BJ (cell line): Measurements from ENCODE around the gene ZNF471. TPM values are rescaled to one million over a fixed set of nuclear protein-coding genes. Genes with fewer than 3 reads are reported as not detected.

Experiments used
- CTCF ChIA-PET: fragments of 350-600 bp; formaldehyde crosslinking; extraction: SDS; loops from one replicate; lab custom pipeline; 2021; ENCODE audit warnings: antibody characterized with exemption, inconsistent platforms; lab: Yijun Ruan, JAX
- POLR2A ChIA-PET: fragments of 300-600 bp; sonication (Branson Sonifier 250); formaldehyde crosslinking; extraction: SDS; loops from one replicate; lab custom pipeline; 2021; ENCODE audit warnings: antibody characterized with exemption; lab: Charles Lee
- DNase-seq: peaks from one replicate; pipeline ENCODE4 v3.0.0-alpha.2; 2011; ENCODE audit warnings: low read depth
- H3K27me3 ChIP-seq: 2 replicates; pipeline ENCODE4 v1.6.0; 2011; ENCODE audit warnings: low read length; ENCODE audit not compliant: control insufficient read depth, insufficient read depth
- H3K36me3 ChIP-seq: 2 replicates; pipeline ENCODE4 v1.5.1; 2011; ENCODE audit warnings: low read length; ENCODE audit not compliant: control insufficient read depth, insufficient read depth
- H3K4me3 ChIP-seq: 2 replicates; pipeline ENCODE4 v1.5.1; 2011; ENCODE audit warnings: low read depth, mild to moderate bottlenecking, control low read depth, low read length
- CTCF ChIP-seq: IDR thresholded peaks from 2 replicates; pipeline ENCODE4 v1.5.1; 2011; ENCODE audit warnings: low read depth, mild to moderate bottlenecking, control low read depth, inconsistent platforms, low read length, moderate library complexity; ENCODE audit not compliant: insufficient read depth
- polyA plus RNA-seq: library from polyadenylated mRNA; depleted of rRNA; stranded (reverse); fragments of >200 nt; gene quantifications from 2 replicates; pipeline ENCODE4 v1.2.3, GENCODE V29; 2011

Gene ZNF471
- polyA plus RNA-seq, 1 experiment = 2.2 TPM

- ChIA-PET POLR2A (interaction anchor here (0.6 kb wide), 1 partner anchor 62 kb away, joined by 15 read pairs; no protein-coding TSS in a partner anchor), CTCF (no interaction called here)
- peak; percentile 63 for DNase-seq
- H3K27me3 ChIP-seq = no peaks in the 10 kb centered on the region
- no peaks in the 10 kb centered on the region for H3K36me3 ChIP-seq
- TF ChIP-seq CTCF = no peak
- H3K4me3 ChIP-seq = peak overlapping the region; percentile 82
Measured at GRCh38 chr19:56477429-56478338, 30.0 kb upstream of the ZNF471 start.

- Histone ChIP-seq H3K4me3 (no peak overlapping the region), H3K27me3 (no peaks in the 10 kb centered on the region), H3K36me3 (peaks cover 2% of the 10 kb centered on the region)
- ChIA-PET POLR2A (no interaction called here), CTCF (no interaction called here)
- DNase-seq = no peak
- TF ChIP-seq CTCF = no peak
Measured at GRCh38 chr19:56491399-56491798, 16.3 kb upstream of the ZNF471 start.

GRCh38 chr19:56504581-56504980 is 3.1 kb upstream of the ZNF471 start:
- TF ChIP-seq CTCF = no peak
- H3K36me3 ChIP-seq = no peaks in the 10 kb centered on the region
- no peaks in the 10 kb centered on the region for H3K27me3 ChIP-seq
- DNase-seq = no peak
- POLR2A ChIA-PET = no interaction called here
- CTCF ChIA-PET = no interaction called here
- no peak overlapping the region for H3K4me3 ChIP-seq

GRCh38 chr19:56508290-56508778 is 679 bp downstream of the ZNF471 start:
- Histone ChIP-seq H3K27me3 (no peaks in the 10 kb centered on the region), H3K4me3 (peak overlapping the region; percentile 82), H3K36me3 (no peaks in the 10 kb centered on the region)
- DNase-seq = peak; percentile 4
- ChIA-PET CTCF (interaction anchor here (0.6 to 1.4 kb wide), 2 partner anchors 22 to 478 kb away, joined by 3 read pairs; no protein-coding TSS in a partner anchor), POLR2A (no interaction called here)
- no peak for TF ChIP-seq CTCF

- ChIA-PET CTCF (no interaction called here), POLR2A (no interaction called here)
- no peak for TF ChIP-seq CTCF
- Histone ChIP-seq H3K36me3 (no peaks in the 10 kb centered on the region), H3K4me3 (no peak overlapping the region), H3K27me3 (no peaks in the 10 kb centered on the region)
- DNase-seq = no peak
Measured at GRCh38 chr19:56525214-56525860, 17.7 kb downstream of the ZNF471 start.
